Neural progenitor cell (in vitro differentiated cells): ENCODE data around the gene DIPK1B. TPM values are rescaled to one million over a fixed set of nuclear protein-coding genes. Genes with fewer than 3 reads are reported as not detected.

Experiments
- DNase-seq: peaks from one replicate; pipeline ENCODE4 v3.0.0-alpha.2; 2016; ENCODE audit warnings: low spot score
- H2AFZ ChIP-seq: fragments of 200-600 bp; sonication (generic); replicated peaks from 2 replicates; pipeline ENCODE4 v1.6.1; 2016; ENCODE audit warnings: antibody characterized with exemption
- H3F3A ChIP-seq: fragments of 200-600 bp; sonication (generic); 2 replicates; pipeline ENCODE4 v1.6.1; 2016; ENCODE audit warnings: antibody characterized with exemption, low read depth
- H3K27ac ChIP-seq: fragments of 200-600 bp; sonication (generic); 2 replicates; pipeline ENCODE4 v1.5.1; 2016; ENCODE audit warnings: mild to moderate bottlenecking
- H3K27me3 ChIP-seq: fragments of 200-600 bp; sonication (generic); 2 replicates; pipeline ENCODE4 v1.6.1; 2016; ENCODE audit warnings: mild to moderate bottlenecking, moderate library complexity
- H3K36me3 ChIP-seq: fragments of 200-600 bp; sonication (generic); 2 replicates; pipeline ENCODE4 v1.5.1; 2016
- H3K4me1 ChIP-seq: fragments of 200-600 bp; sonication (generic); 2 replicates; pipeline ENCODE4 v1.6.1; 2016; ENCODE audit warnings: mixed run types
- H3K4me2 ChIP-seq: fragments of 200-600 bp; sonication (generic); 2 replicates; pipeline ENCODE4 v1.6.1; 2016
- H3K4me3 ChIP-seq: fragments of 200-600 bp; sonication (generic); 2 replicates; pipeline ENCODE4 v1.5.1; 2016
- H3K79me2 ChIP-seq: fragments of 200-600 bp; sonication (generic); 2 replicates; pipeline ENCODE4 v1.6.1; 2016; ENCODE audit warnings: low read depth
- H3K9ac ChIP-seq: fragments of 200-600 bp; sonication (generic); 2 replicates; pipeline ENCODE4 v1.6.1; 2016
- H3K9me3 ChIP-seq: fragments of 200-600 bp; sonication (generic); 2 replicates; pipeline ENCODE4 v1.5.1; 2016; ENCODE audit warnings: low read depth
- H4K20me1 ChIP-seq: fragments of 200-600 bp; sonication (generic); 2 replicates; pipeline ENCODE4 v1.6.1; 2016; ENCODE audit warnings: low read depth
- H3K27ac Mint-ChIP-seq: 3 replicates; pipeline ENCODE4 v1.8.0; 2021; ENCODE audit warnings: mixed read lengths
- H3K27me3 Mint-ChIP-seq: 2 replicates; pipeline ENCODE4 v1.8.0; 2022; ENCODE audit warnings: low read depth, mild to moderate bottlenecking, inconsistent platforms, moderate library complexity, mixed read lengths; ENCODE audit not compliant: insufficient read depth
- H3K36me3 Mint-ChIP-seq: 3 replicates; pipeline ENCODE4 v1.8.0; 2021; ENCODE audit warnings: mixed read lengths
- H3K4me1 Mint-ChIP-seq: 3 replicates; pipeline ENCODE4 v1.8.0; 2021; ENCODE audit warnings: mixed read lengths
- H3K4me3 Mint-ChIP-seq: 3 replicates; pipeline ENCODE4 v1.8.0; 2021; ENCODE audit warnings: mild to moderate bottlenecking, moderate library complexity, mixed read lengths
- H3K9me3 Mint-ChIP-seq: 3 replicates; pipeline ENCODE4 v1.8.0; 2020; ENCODE audit warnings: mixed read lengths
- CTCF ChIP-seq: fragments of 200-600 bp; sonication (generic); IDR thresholded peaks from 2 replicates; pipeline ENCODE4 v1.5.1; 2017; ENCODE audit warnings: antibody characterized with exemption, mild to moderate bottlenecking
- EZH2 ChIP-seq: fragments of 200-600 bp; sonication (generic); IDR thresholded peaks from 2 replicates; pipeline ENCODE4 v1.6.1; 2017; ENCODE audit warnings: antibody characterized with exemption, mild to moderate bottlenecking, moderate library complexity
- EZH2phosphoT487 ChIP-seq: fragments of 200-600 bp; sonication (generic); IDR thresholded peaks from 2 replicates; pipeline ENCODE4 v1.6.1; 2017; ENCODE audit warnings: antibody characterized with exemption
- total RNA-seq: library from RNA; depleted of rRNA; stranded (reverse); fragments of >200 nt; gene quantifications from 2 replicates; pipeline ENCODE4 v1.2.3, GENCODE V29; 2015; ENCODE audit warnings: low replicate concordance

The DIPK1B gene
- total RNA-seq, 1 donor from 2014 or later, result 11.8 TPM

- no peaks in the 10 kb centered on the region for H3K9me3 ChIP-seq
- no peaks in the 10 kb centered on the region for H3K79me2 ChIP-seq
- H3K4me1 ChIP-seq, result peaks cover 14% of the 10 kb centered on the region
- no peak overlapping the region for H2AFZ ChIP-seq
- H3K36me3 Mint-ChIP-seq, result no peaks in the 10 kb centered on the region
- H4K20me1 ChIP-seq, result peaks cover 5% of the 10 kb centered on the region
- H3K9me3 Mint-ChIP-seq, result no peaks in the 10 kb centered on the region
- H3K36me3 ChIP-seq, result no peaks in the 10 kb centered on the region
- no peak overlapping the region for H3K4me3 Mint-ChIP-seq
- H3K27ac ChIP-seq, result no peak overlapping the region
- no peak for DNase-seq
- H3K4me3 ChIP-seq, result no peak overlapping the region
- peaks cover 4% of the 10 kb centered on the region for H3F3A ChIP-seq
- H3K4me2 ChIP-seq, result no peak overlapping the region
- no peak overlapping the region for H3K27ac Mint-ChIP-seq
- H3K27me3 Mint-ChIP-seq, result peaks cover 7% of the 10 kb centered on the region
- peaks cover 25% of the 10 kb centered on the region for H3K27me3 ChIP-seq
- H3K4me1 Mint-ChIP-seq, result peaks cover 14% of the 10 kb centered on the region
- no peak overlapping the region for H3K9ac ChIP-seq
- no peak for TF ChIP-seq EZH2phosphoT487
- TF ChIP-seq CTCF, result no peak
- TF ChIP-seq EZH2, result no peak
These were observed 30.2 kb upstream of the DIPK1B start for GRCh38 chr9:136681945-136682699.

GRCh38 chr9:136682710-136683109 is 29.7 kb upstream of the DIPK1B start:
- peaks cover 5% of the 10 kb centered on the region for H4K20me1 ChIP-seq
- no peak overlapping the region for H3K4me3 ChIP-seq
- no peaks in the 10 kb centered on the region for H3K79me2 ChIP-seq
- no peak overlapping the region for H3K9ac ChIP-seq
- Mint-ChIP-seq H3K9me3 (no peaks in the 10 kb centered on the region), H3K27ac (no peak overlapping the region), H3K36me3 (no peaks in the 10 kb centered on the region), H3K4me1 (peaks cover 14% of the 10 kb centered on the region), H3K27me3 (peaks cover 6% of the 10 kb centered on the region), H3K4me3 (no peak overlapping the region)
- DNase-seq, result no peak
- peaks cover 17% of the 10 kb centered on the region for H3K4me1 ChIP-seq
- peaks cover 8% of the 10 kb centered on the region for H3F3A ChIP-seq
- H2AFZ ChIP-seq, result no peak overlapping the region
- H3K9me3 ChIP-seq, result no peaks in the 10 kb centered on the region
- H3K27me3 ChIP-seq, result peaks cover 31% of the 10 kb centered on the region
- no peak for TF ChIP-seq EZH2
- TF ChIP-seq EZH2phosphoT487, result no peak
- TF ChIP-seq CTCF, result no peak
- no peak overlapping the region for H3K4me2 ChIP-seq
- no peak overlapping the region for H3K27ac ChIP-seq
- no peaks in the 10 kb centered on the region for H3K36me3 ChIP-seq

GRCh38 chr9:136683173-136683745 is 29.1 kb upstream of the DIPK1B start:
- Histone ChIP-seq H3K36me3 (no peaks in the 10 kb centered on the region), H3K27me3 (peaks cover 37% of the 10 kb centered on the region), H3K4me2 (no peak overlapping the region), H3K9me3 (no peaks in the 10 kb centered on the region), H3K27ac (no peak overlapping the region), H4K20me1 (peaks cover 11% of the 10 kb centered on the region), H3F3A (peaks cover 13% of the 10 kb centered on the region), H3K79me2 (no peaks in the 10 kb centered on the region), H2AFZ (no peak overlapping the region), H3K4me3 (no peak overlapping the region), H3K4me1 (peaks cover 19% of the 10 kb centered on the region), H3K9ac (no peak overlapping the region)
- no peak for TF ChIP-seq EZH2phosphoT487
- no peak for TF ChIP-seq EZH2
- Mint-ChIP-seq H3K27me3 (peaks cover 6% of the 10 kb centered on the region), H3K4me3 (no peak overlapping the region), H3K27ac (no peak overlapping the region), H3K36me3 (no peaks in the 10 kb centered on the region), H3K4me1 (peaks cover 14% of the 10 kb centered on the region), H3K9me3 (no peaks in the 10 kb centered on the region)
- no peak for DNase-seq

GRCh38 chr9:136683755-136684154 is 28.6 kb upstream of the DIPK1B start:
- no peak for DNase-seq
- peaks cover 42% of the 10 kb centered on the region for H3K27me3 ChIP-seq
- H3K36me3 Mint-ChIP-seq, result no peaks in the 10 kb centered on the region
- H2AFZ ChIP-seq, result no peak overlapping the region
- H3K9me3 ChIP-seq, result no peaks in the 10 kb centered on the region
- peaks cover 17% of the 10 kb centered on the region for H3F3A ChIP-seq
- H3K4me2 ChIP-seq, result no peak overlapping the region
- H3K27ac Mint-ChIP-seq, result no peak overlapping the region
- H3K4me3 ChIP-seq, result no peak overlapping the region
- no peak overlapping the region for H3K27ac ChIP-seq
- H3K9ac ChIP-seq, result no peak overlapping the region
- peaks cover 13% of the 10 kb centered on the region for H4K20me1 ChIP-seq
- H3K36me3 ChIP-seq, result no peaks in the 10 kb centered on the region
- peaks cover 14% of the 10 kb centered on the region for H3K4me1 Mint-ChIP-seq
- H3K4me1 ChIP-seq, result peaks cover 19% of the 10 kb centered on the region
- H3K4me3 Mint-ChIP-seq, result no peak overlapping the region
- no peaks in the 10 kb centered on the region for H3K79me2 ChIP-seq
- no peaks in the 10 kb centered on the region for H3K9me3 Mint-ChIP-seq
- TF ChIP-seq CTCF (no peak), EZH2phosphoT487 (no peak)
- peaks cover 8% of the 10 kb centered on the region for H3K27me3 Mint-ChIP-seq
